Activated naive CD8-positive, alpha-beta T cell treated with anti-CD3 and anti-CD28 coated beads, Interleukin-2, amount 10 ng/mL, durations not matched to agents 7 days and 5 days (primary cell): ENCODE measurements around the gene RTN3. TPM values are rescaled to one million over a fixed set of nuclear protein-coding genes. Genes with fewer than 3 reads are reported as not detected.
A peak's percentile ranks its signal among the peaks of the same experiment; 100 is the strongest.

ENCODE experiments used
- ATAC-seq: fragments of 150-1000 bp; cut with Tn5 transposase; one replicate; pipeline ENCODE4 v1.10.0; 2021; ENCODE audit warnings: low read depth, moderate library complexity
- POLR2A ChIA-PET: fragments of 350-600 bp; sonication (Branson Sonifier 250); formaldehyde crosslinking; loops from one replicate; lab custom pipeline; 2021; ENCODE audit warnings: antibody characterized with exemption; lab: Charles Lee
- DNase-seq: peaks from one replicate; pipeline ENCODE4 v3.0.0; 2021
- H3K27ac Mint-ChIP-seq: one replicate; pipeline ENCODE4 v1.8.0; 2022; ENCODE audit warnings: mild to moderate bottlenecking, mixed read lengths
- H3K27me3 Mint-ChIP-seq: one replicate; pipeline ENCODE4 v1.8.0; 2022; ENCODE audit warnings: mild to moderate bottlenecking, moderate library complexity, mixed read lengths
- H3K36me3 Mint-ChIP-seq: one replicate; pipeline ENCODE4 v1.8.0; 2021; ENCODE audit warnings: mild to moderate bottlenecking, mixed read lengths
- H3K4me1 Mint-ChIP-seq: one replicate; pipeline ENCODE4 v1.8.0; 2021; ENCODE audit warnings: mixed read lengths
- H3K4me3 Mint-ChIP-seq: one replicate; pipeline ENCODE4 v1.8.0; 2022; ENCODE audit warnings: mild to moderate bottlenecking, moderate library complexity, mixed read lengths
- H3K9me3 Mint-ChIP-seq: one replicate; pipeline ENCODE4 v1.8.0; 2021; ENCODE audit warnings: mixed read lengths
- total RNA-seq, 2 experiments: library from RNA; stranded (reverse); gene quantifications; one replicate each; pipeline ENCODE4 v1.2.3, GENCODE V29; 2021

Gene RTN3
- total RNA-seq, 2 experiments from 2014 or later, result 50.8 to 51.1 TPM

GRCh38 chr11:63762654-63763495 is 81.6 kb downstream of the RTN3 start:
- DNase-seq (no peak), ATAC-seq (no peak)
- Mint-ChIP-seq H3K4me1 (peaks cover 5% of the 10 kb centered on the region), H3K36me3 (no peaks in the 10 kb centered on the region), H3K9me3 (no peaks in the 10 kb centered on the region), H3K27me3 (no peaks in the 10 kb centered on the region), H3K4me3 (no peak overlapping the region), H3K27ac (no peak overlapping the region)
- POLR2A ChIA-PET, result no interaction called here

GRCh38 chr11:63763496-63764339 is 82.4 kb downstream of the RTN3 start:
- Mint-ChIP-seq H3K4me1 (peaks cover 5% of the 10 kb centered on the region), H3K4me3 (no peak overlapping the region), H3K27ac (no peak overlapping the region), H3K27me3 (no peaks in the 10 kb centered on the region), H3K9me3 (no peaks in the 10 kb centered on the region), H3K36me3 (no peaks in the 10 kb centered on the region)
- ATAC-seq (no peak), DNase-seq (no peak)
- POLR2A ChIA-PET, result no interaction called here

- Mint-ChIP-seq H3K27ac (no peak overlapping the region), H3K4me3 (no peak overlapping the region), H3K9me3 (no peaks in the 10 kb centered on the region), H3K27me3 (no peaks in the 10 kb centered on the region), H3K36me3 (no peaks in the 10 kb centered on the region), H3K4me1 (peaks cover 5% of the 10 kb centered on the region)
- ATAC-seq (no peak), DNase-seq (no peak)
- POLR2A ChIA-PET, result no interaction called here
Observed at GRCh38 chr11:63764340-63764678, 83.0 kb downstream of the RTN3 start.

- no peak for ATAC-seq
- Mint-ChIP-seq H3K27me3 (peaks cover 3% of the 10 kb centered on the region), H3K36me3 (no peaks in the 10 kb centered on the region), H3K4me3 (no peak overlapping the region), H3K9me3 (no peaks in the 10 kb centered on the region), H3K4me1 (peaks cover 5% of the 10 kb centered on the region), H3K27ac (no peak overlapping the region)
- POLR2A ChIA-PET, result no interaction called here
- peak; percentile 30 for DNase-seq
Observed at GRCh38 chr11:63764679-63765647, 83.7 kb downstream of the RTN3 start.

GRCh38 chr11:63765688-63766241 is 84.5 kb downstream of the RTN3 start:
- POLR2A ChIA-PET, result no interaction called here
- Mint-ChIP-seq H3K9me3 (no peaks in the 10 kb centered on the region), H3K4me1 (peaks cover 5% of the 10 kb centered on the region), H3K4me3 (no peak overlapping the region), H3K27me3 (peaks cover 11% of the 10 kb centered on the region), H3K27ac (no peak overlapping the region), H3K36me3 (no peaks in the 10 kb centered on the region)
- DNase-seq, result no peak
- ATAC-seq, result no peak

- POLR2A ChIA-PET, result no interaction called here
- Mint-ChIP-seq H3K9me3 (no peaks in the 10 kb centered on the region), H3K4me1 (peaks cover 5% of the 10 kb centered on the region), H3K27me3 (peaks cover 18% of the 10 kb centered on the region), H3K36me3 (no peaks in the 10 kb centered on the region), H3K4me3 (peak overlapping the region; percentile 80), H3K27ac (no peak overlapping the region)
- DNase-seq, result no peak
- ATAC-seq, result no peak
Observed at GRCh38 chr11:63766531-63767235, 85.4 kb downstream of the RTN3 start.

- H3K36me3 Mint-ChIP-seq, result no peaks in the 10 kb centered on the region
- POLR2A ChIA-PET, result interaction anchor here (1.0 kb wide), 2 partner anchors 47 to 86 kb away, joined by 4 read pairs; partner anchors contain the start of gene RTN3
- DNase-seq, result no peak
- peak overlapping the region; percentile 87 for H3K27ac Mint-ChIP-seq
- H3K27me3 Mint-ChIP-seq, result peaks cover 19% of the 10 kb centered on the region
- ATAC-seq, result no peak
- no peaks in the 10 kb centered on the region for H3K9me3 Mint-ChIP-seq
- H3K4me3 Mint-ChIP-seq, result peak overlapping the region; percentile 80
- H3K4me1 Mint-ChIP-seq, result peaks cover 5% of the 10 kb centered on the region
Observed at GRCh38 chr11:63767267-63767564, 85.9 kb downstream of the RTN3 start.

- POLR2A ChIA-PET, result interaction anchor here (1.0 to 1.2 kb wide), 4 partner anchors 46 to 178 kb away, joined by 3 to 4 read pairs (median 4); partner anchors contain the start of gene RTN3
- peak overlapping the region; percentile 80 for H3K4me3 Mint-ChIP-seq
- H3K27ac Mint-ChIP-seq, result peak overlapping the region; percentile 87
- DNase-seq, result peak; percentile 56
- no peaks in the 10 kb centered on the region for H3K9me3 Mint-ChIP-seq
- H3K4me1 Mint-ChIP-seq, result peaks cover 5% of the 10 kb centered on the region
- no peaks in the 10 kb centered on the region for H3K36me3 Mint-ChIP-seq
- ATAC-seq, result peak; percentile 20
- peaks cover 22% of the 10 kb centered on the region for H3K27me3 Mint-ChIP-seq
Observed at GRCh38 chr11:63767565-63768236, 86.4 kb downstream of the RTN3 start.

GRCh38 chr11:63768237-63769041 is 87.1 kb downstream of the RTN3 start, which contains the start of gene ZFTA:
Gene ZFTA, minus strand, starts transcription at chr11:63768775. Its CDS starts 153 bp downstream, at chr11:63768622.
- H3K4me1 Mint-ChIP-seq, result peaks cover 5% of the 10 kb centered on the region
- peak; percentile 85 for DNase-seq
- ATAC-seq, result peak; percentile 57
- peak within 1 kb of the TSS; percentile 80 for H3K4me3 Mint-ChIP-seq
- H3K36me3 Mint-ChIP-seq, result no peaks in the 10 kb centered on the region
- H3K27me3 Mint-ChIP-seq, result peaks cover 27% of the 10 kb centered on the region
- H3K27ac Mint-ChIP-seq, result peak within 1 kb of the TSS; percentile 87
- POLR2A ChIA-PET, result interaction anchor here (1.0 to 1.2 kb wide), 4 partner anchors 46 to 178 kb away, joined by 3 to 4 read pairs (median 4); partner anchors contain the start of gene RTN3
- no peaks in the 10 kb centered on the region for H3K9me3 Mint-ChIP-seq

- Mint-ChIP-seq H3K9me3 (no peaks in the 10 kb centered on the region), H3K4me3 (peak overlapping the region; percentile 35), H3K36me3 (no peaks in the 10 kb centered on the region), H3K27ac (no peak overlapping the region), H3K27me3 (peaks cover 31% of the 10 kb centered on the region), H3K4me1 (peaks cover 5% of the 10 kb centered on the region)
- DNase-seq, result peak; percentile 68
- peak; percentile 31 for ATAC-seq
- POLR2A ChIA-PET, result interaction anchor here (1.2 kb wide), 1 partner anchor 68 kb away, joined by 3 read pairs; no protein-coding TSS in a partner anchor
Observed at GRCh38 chr11:63769042-63769713, 87.9 kb downstream of the RTN3 start.
